Heart right ventricle (tissue), 16 donors: ENCODE data around the gene TRAIP. TPM values are rescaled to one million over a fixed set of nuclear protein-coding genes. Genes with fewer than 3 reads are reported as not detected.

Experiments
- ATAC-seq, 8 donors: fragments of 200-7000 bp; cut with Tn5 transposase; one replicate each; pipeline ENCODE4 v1.9.1; 2020; ENCODE audit warnings: mild to moderate bottlenecking in 8 of 8, moderate library complexity in 8 of 8, moderate number of reproducible peaks in 1 of 8
- DNase-seq, 2 donors: peaks; one replicate each; pipeline ENCODE4 v3.0.0-alpha.2; 2020
- H3K27ac ChIP-seq, 10 donors: fragments of 200-600 bp; sonication (generic) in 2 of 10; one replicate each; pipeline versions ENCODE4 v1.5.0 to v1.8.0; 2020 to 2022; ENCODE audit warnings: mild to moderate bottlenecking in 3 of 10
- H3K27me3 ChIP-seq, 7 donors: fragments of 200-600 bp; one replicate each; pipeline ENCODE4 v1.8.0; 2021 to 2022; ENCODE audit warnings: mild to moderate bottlenecking in 2 of 7
- H3K36me3 ChIP-seq, 9 donors: fragments of 200-600 bp; sonication (generic) in 1 of 9; one replicate each; pipeline versions ENCODE4 v1.5.0 to v1.8.0; 2020 to 2022; ENCODE audit warnings: mild to moderate bottlenecking in 2 of 9
- H3K4me1 ChIP-seq, 9 donors: fragments of 200-600 bp; sonication (generic) in 1 of 9; one replicate each; pipeline versions ENCODE4 v1.5.0 to v1.8.0; 2020 to 2022; ENCODE audit warnings: mild to moderate bottlenecking in 4 of 9
- H3K4me3 ChIP-seq, 10 donors: fragments of 200-600 bp; sonication (generic) in 2 of 10; one replicate each; pipeline versions ENCODE4 v1.5.0 to v1.8.0; 2020 to 2022; ENCODE audit warnings: mild to moderate bottlenecking in 7 of 10, moderate library complexity in 2 of 10
- H3K9me3 ChIP-seq, 11 donors: fragments of 200-600 bp in 10 of 11; sonication (generic) in 2 of 11; one replicate each; pipeline versions ENCODE4 v1.5.0 to v1.8.0; 2013 to 2022; ENCODE audit warnings: mild to moderate bottlenecking in 2 of 11, control low read depth in 1 of 11, moderate library complexity in 1 of 11
- WGBS, 2 donors: extraction: QIAGEN DNeasy Blood & Tissue Kit; methylation state at CpG; one replicate each; pipeline ENCODE4 v1.1.7; 2013; ENCODE audit warnings: inconsistent platforms in 1 of 2; 5-methylcytosine and 5-hydroxymethylcytosine counted together
- intact Hi-C, 10 donors: fragments of 100-400 bp; cut with DNase I; formaldehyde crosslinking; loops; one replicate each; pipeline versions ENCODE4 v1.11.1 to v1.14.2; 2022
- polyA plus RNA-seq, 2 donors: library from polyadenylated mRNA; stranded (reverse); fragments of 200-250 nt; gene quantifications; one replicate each; pipeline ENCODE4 v1.2.3, GENCODE V29; 2013
- total RNA-seq, 10 donors: library from RNA; stranded (reverse); fragmentation: NEBNext Ultra II Directional in 3 of 10; extraction: Animal tissue kit (Norgen Biotek cat#: 25700) in 3 of 10; gene quantifications; one replicate each; pipeline versions ENCODE4 v1.2.1 to v1.2.4, GENCODE V29; 2021 to 2023
- TF ChIP-seq, protein P1 (sequence below), 9 donors: fragments of 200-600 bp; sonication (generic) in 2 of 9; IDR thresholded peaks; one replicate each; pipeline versions ENCODE4 v1.5.0 to v1.8.0; 2021 to 2022; ENCODE audit warnings: antibody characterized with exemption in 9 of 9, mild to moderate bottlenecking in 5 of 9, moderate library complexity in 1 of 9
- donor health status: Arrhythmogenic right ventricular cardiomyopathy.
- donor health status: ischemic (EF 13 %, LVEDD 7.1; RV severe dilation, severe dysfunction).
- donor health status: healthy with polysubstance abuse.
- donor health status: DM: no; HTN: yes; CAD: no.
- donor health status: DM: no; HTN: no; CAD: no.
- donor health status: ischemic (EF 25% LVEDD 6.9; RV normal size, moderate dysfunction).
- donor health status: ischemic (EF 25% LVEDD 5.7; RV mildly dilated, moderate dysfunction).
- donor health status: healthy.
- donor health status: DM: yes; HTN: yes; CAD: no.
- donor health status: Ischemic cardiomyopathy.
- donor health status: ischemic (EF 35%, LVEDD 5.7; RV mildly dilated, moderate dysfunction).
- donor health status: nonischemic (EF 11% LVEDD 7.7; RV severe dilation, severe dysfunction).
- donor health status: DM: yes; HTN: yes; CAD: no.
- donor health status: PGD.
- donor health status: ischemic (EF 29% LVEDD 5.4; RV normal size, mild dysfunction).
- donor health status: nonischemic (EF 23%, LVEDD 6.1; RV moderate dilation, normal function).

TRAIP gene
- total and polyA plus RNA-seq, 12 donors: 0.20 to 2.4 (median 1.4) TPM

DNA sequence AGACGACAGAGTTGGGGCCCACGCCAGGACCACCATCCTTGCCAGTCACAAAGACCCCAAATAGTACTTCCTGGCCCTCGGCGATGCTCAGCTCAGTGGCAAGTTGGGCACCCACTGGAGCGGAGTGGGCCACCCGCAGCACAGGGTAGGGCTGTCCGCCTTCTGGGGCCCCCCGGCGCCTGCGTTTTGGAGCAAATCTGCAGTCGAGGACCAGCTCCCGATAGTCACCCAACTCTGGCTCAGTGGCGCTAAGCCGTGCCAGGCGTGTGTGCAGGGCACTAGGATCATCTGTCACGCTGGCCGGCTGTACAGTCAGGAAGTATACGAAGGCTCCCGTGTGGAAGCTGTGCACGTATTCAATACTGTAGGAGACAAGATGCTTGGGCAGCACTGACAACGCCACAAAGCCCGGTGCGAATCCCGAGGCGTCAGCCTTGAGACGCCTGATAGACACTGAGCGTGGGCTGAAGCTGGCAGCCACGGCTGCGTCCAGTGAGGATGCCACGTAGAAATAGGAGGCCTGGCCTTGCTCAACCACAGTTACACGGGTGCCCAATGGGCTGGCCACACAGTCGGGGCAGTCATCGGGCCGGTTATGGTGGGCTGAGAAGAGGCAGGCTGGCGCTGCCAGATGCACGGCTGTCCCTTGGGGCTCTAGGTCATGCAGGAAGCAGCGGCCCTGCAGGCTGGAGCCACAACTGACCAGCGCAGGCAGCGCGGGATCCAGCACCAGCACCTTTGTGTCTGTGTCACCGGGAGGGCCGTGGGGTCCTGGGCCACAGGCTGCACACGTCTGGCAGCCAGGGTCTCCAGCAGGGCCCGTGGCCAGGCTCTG is 46.4 kb upstream of the TRAIP start:
- Histone ChIP-seq H3K9me3 (no peaks in the 10 kb centered on the region), H3K4me1 (peaks cover 8 to 61% (median 39%) of the 10 kb centered on the region in 9 donors), H3K27ac (peak overlapping the region in 7 of 10 donors; percentile 28 to 80 (median 65)), H3K4me3 (peak overlapping the region in 9 of 10 donors; percentile 33 to 60 (median 46)), H3K27me3 (no peaks in the 10 kb centered on the region), H3K36me3 (no peaks in the 10 kb centered on the region)
- TF ChIP-seq, protein P1, sequence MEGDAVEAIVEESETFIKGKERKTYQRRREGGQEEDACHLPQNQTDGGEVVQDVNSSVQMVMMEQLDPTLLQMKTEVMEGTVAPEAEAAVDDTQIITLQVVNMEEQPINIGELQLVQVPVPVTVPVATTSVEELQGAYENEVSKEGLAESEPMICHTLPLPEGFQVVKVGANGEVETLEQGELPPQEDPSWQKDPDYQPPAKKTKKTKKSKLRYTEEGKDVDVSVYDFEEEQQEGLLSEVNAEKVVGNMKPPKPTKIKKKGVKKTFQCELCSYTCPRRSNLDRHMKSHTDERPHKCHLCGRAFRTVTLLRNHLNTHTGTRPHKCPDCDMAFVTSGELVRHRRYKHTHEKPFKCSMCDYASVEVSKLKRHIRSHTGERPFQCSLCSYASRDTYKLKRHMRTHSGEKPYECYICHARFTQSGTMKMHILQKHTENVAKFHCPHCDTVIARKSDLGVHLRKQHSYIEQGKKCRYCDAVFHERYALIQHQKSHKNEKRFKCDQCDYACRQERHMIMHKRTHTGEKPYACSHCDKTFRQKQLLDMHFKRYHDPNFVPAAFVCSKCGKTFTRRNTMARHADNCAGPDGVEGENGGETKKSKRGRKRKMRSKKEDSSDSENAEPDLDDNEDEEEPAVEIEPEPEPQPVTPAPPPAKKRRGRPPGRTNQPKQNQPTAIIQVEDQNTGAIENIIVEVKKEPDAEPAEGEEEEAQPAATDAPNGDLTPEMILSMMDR (IDR thresholded peaks at IDR 0.05): no peak
- ATAC-seq: peak in 1 of 8 donors; percentile 11
- 92 to 95% methylated on average over 44 of the region's 44 CpGs for WGBS, 2 donors
- intact Hi-C loops: loop anchor here in 8 of 10 donors (1.0 to 10.0 kb wide), 8 partner anchors 40 to 198 kb away; partner anchors contain the start of genes TRAIP (in 4 of the 8), GMPPB (in 1 of the 8) and INKA1 (in 1 of the 8)
- no peak for DNase-seq

DNA sequence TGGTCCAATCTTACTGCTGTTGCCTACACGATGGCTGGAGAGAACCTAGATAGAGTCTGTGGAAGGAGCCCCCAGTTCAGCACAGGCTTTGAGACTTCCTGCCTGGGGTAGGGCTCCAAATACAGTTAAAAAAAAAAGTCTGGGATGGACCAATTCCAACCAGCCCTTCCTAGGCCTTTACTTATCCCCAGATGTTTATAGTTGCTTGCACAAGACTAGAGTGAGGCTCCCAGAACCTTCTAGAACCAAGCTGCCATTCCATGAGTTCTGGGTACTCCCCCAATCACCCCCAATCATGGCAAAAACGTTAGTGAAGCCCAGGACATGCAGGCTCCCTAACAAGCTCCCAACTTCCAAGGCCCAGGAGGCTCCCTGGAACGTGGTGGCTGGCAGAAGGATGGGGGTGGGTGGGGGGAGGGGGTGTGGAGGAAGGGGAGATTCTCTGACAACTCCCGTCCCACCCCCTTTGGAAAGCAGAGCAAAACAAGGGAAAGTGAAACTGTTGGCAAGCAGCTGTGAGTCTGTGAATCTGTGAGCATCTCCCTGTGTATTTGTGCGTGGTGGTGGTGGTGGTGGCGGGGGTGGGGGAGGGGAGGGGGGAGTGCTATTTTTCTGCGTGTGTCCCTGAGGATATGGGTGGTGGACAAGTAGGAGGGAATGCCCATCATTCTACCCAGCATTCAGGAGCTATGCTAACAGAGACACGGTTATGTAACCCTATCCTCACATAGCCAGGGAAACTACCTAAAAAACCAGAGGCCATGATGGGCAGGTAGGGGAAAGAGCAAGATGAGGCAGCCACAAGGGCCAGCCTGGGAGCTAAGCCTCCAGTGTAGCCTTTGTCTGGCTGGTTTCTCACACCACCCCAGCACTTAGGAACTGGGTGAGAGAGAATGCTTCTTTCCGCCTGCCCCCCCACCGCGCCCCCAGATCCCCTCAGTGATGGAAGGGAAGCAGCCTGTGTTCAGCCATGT is 45.3 kb upstream of the TRAIP start:
- intact Hi-C loops: loop anchor here in 8 of 10 donors (5.0 to 10.0 kb wide), 7 partner anchors 39 to 197 kb away; partner anchors contain the start of genes TRAIP (in 4 of the 8) and GMPPB (in 1 of the 8)
- Histone ChIP-seq H3K27ac (no peak overlapping the region), H3K4me3 (no peak overlapping the region), H3K27me3 (no peaks in the 10 kb centered on the region), H3K36me3 (no peaks in the 10 kb centered on the region), H3K4me1 (peaks cover 8 to 59% (median 38%) of the 10 kb centered on the region in 9 donors), H3K9me3 (no peaks in the 10 kb centered on the region)
- 60% methylated on average over 11 of the region's 11 CpGs for WGBS, 2 donors
- ATAC-seq: no peak
- TF ChIP-seq, protein P1 (IDR thresholded peaks at IDR 0.05): no peak
- no peak for DNase-seq

DNA sequence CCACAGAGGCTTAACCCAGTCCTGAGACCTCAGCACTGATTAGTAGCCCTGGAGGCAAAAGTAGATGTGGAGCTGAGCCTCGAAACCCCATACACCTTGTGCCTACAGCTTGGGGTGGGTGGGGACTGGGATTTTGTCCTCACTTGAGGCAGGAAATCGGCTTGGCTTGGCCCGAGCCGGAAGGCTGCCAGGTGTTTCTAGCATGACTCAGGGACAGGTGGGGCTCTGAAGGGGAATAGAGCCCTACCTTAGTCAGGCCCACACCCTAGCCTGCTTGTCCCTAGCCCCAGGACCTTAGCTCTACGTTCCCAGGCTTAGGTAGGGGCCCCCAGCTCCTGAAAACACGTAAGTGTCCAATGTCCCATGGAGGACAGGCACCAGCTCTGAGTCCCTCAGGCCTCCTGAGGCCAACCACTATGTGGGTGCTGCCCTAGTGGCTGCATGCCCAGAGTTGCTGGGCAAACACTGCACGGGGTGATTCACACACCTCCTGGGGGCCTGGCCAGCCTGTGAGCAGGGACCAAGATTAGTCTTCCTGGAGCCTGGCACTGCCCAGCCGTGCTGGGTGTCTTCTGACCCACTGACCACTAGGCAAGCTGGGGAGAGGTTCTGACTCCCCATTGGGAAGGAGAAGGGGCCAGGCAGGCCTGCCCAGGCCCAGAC is 44.3 kb upstream of the TRAIP start:
- peak; percentile 36 to 47 for DNase-seq
- Histone ChIP-seq H3K4me1 (peaks cover 6 to 49% (median 28%) of the 10 kb centered on the region in 9 donors), H3K27ac (no peak overlapping the region), H3K9me3 (no peaks in the 10 kb centered on the region), H3K27me3 (no peaks in the 10 kb centered on the region), H3K36me3 (peaks cover 0 to 2% (median 0%) of the 10 kb centered on the region in 9 donors), H3K4me3 (no peak overlapping the region)
- WGBS, 2 donors: 62 to 69% methylated on average over 8 of the region's 8 CpGs
- TF ChIP-seq, protein P1 (IDR thresholded peaks at IDR 0.05): no peak
- ATAC-seq: peak; percentile 30 to 87 (median 59)
- intact Hi-C loops: loop anchor here in 8 of 10 donors (5.0 to 10.0 kb wide), 7 partner anchors 38 to 196 kb away; partner anchors contain the start of genes TRAIP (in 4 of the 8) and GMPPB (in 1 of the 8)
